ENCODE data around the gene LRP5.

- TF ChIP-seq POLR2A (IDR thresholded peaks at IDR 0.05) (no peak), CTCF (IDR thresholded peaks at IDR 0.05) (no peak), POLR2AphosphoS5 (IDR thresholded peaks at IDR 0.05; ENCODE audit: insufficient read depth in 1 of 2, low read depth in 1 of 2) (no peak)
Measured at GRCh38 chr11:68343761-68344256, 31.4 kb downstream of the LRP5 start.

Data from vagina (tissue), 2 donors.